Daoy (cell line): ENCODE measurements around the gene RCAN3. TPM values are rescaled to one million over a fixed set of nuclear protein-coding genes. Genes with fewer than 3 reads are reported as not detected.

Source experiments
- DNase-seq: peaks from one replicate; pipeline ENCODE4 v3.0.0-alpha.2; 2015; ENCODE audit warnings: low read depth
- total RNA-seq: library from RNA; depleted of rRNA; stranded (reverse); fragments of >200 nt; shearing (Covaris generic); gene quantifications from 2 replicates; pipeline ENCODE4 v1.2.3, GENCODE V29; 2014; rRNA removed

The RCAN3 gene
- total RNA-seq: 10.5 and 11.3 TPM in 2 replicates

DNA sequence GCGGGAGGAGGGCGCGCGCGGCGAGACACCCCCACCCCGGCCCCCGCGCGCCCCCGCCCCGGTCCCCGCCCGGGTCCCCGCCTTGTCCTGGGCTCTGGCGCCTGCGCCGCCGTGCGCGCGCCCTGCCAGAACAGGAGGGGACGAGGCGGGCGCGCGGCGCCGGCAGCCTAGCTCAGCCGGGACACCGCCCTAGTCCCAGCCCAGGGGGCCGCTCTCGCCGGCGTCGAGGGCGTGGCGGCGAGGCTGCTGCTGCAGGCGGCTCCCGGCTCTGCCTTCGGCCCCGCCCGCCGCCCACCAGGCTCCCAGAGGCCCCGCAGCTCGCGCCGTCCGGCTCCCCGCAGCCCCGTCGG, at the start of gene RCAN3:
TSS of gene RCAN3 (plus strand) at position 128 of the 350 bp plus-strand sequence. CDS start 11,537 bp downstream, outside the sequence.
- DNase-seq: peak; percentile 97

- DNase-seq: no peak
These were observed 49.6 kb upstream of the RCAN3 start for GRCh38 chr1:24452922-24453485.

DNA sequence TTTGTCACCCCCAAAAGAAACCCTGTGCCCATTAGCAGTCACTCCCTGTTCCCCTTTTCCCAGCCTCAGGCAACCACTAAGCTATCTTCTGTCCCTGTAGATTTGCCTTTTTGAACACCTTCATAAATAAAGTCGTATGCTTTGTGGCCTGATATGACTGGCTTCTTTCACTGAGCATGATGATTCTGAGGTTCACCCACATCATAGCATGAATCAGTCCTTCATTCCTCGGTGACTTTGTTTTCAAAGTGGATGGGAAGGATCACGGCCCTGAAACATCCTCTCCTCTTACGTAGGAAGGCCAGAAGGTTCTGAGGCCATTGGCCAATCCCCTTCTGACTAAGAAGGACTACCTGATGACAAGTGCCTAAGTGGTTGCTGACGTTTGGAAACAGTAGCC, 48.0 kb upstream of the RCAN3 start:
- no peak for DNase-seq

DNA sequence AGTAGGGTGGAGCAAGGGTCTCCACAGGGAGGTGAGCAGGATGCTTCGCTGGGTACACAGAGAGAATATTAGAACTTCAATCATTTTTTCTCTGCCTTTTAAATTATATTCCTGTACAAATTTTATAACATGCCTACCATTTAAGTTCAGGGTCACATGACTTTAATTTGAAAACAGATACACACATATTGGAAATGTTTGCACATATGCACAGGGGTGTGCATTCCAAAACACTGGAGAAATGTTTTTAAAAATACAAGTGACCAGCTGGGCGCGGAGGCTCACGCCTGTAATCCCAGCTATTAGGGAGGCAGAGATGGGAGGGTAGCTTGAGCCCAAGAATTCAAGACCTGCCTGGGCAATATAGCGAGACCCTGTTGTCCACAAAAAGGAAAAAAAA, 47.4 kb upstream of the RCAN3 start:
- no peak for DNase-seq

DNA sequence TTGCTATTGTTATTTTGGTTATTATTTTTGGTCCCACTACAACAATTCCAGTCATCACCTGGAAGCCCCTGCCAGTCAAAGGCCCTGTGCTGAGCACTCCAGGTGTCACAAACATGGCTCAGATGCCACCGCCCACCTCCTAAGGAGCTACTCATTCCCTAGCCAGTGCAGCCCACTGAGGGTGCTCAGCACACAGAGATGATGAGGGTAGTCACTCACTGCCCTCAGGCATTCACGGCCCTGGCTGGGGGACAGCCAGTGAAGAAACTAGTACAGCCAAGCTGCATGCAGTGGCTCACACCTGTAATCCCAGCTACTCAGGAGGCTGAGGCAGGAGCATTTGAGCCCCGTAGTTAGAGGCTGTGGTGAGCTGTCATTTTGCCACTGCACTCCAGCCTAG, 44.8 kb upstream of the RCAN3 start:
- DNase-seq: no peak

DNA sequence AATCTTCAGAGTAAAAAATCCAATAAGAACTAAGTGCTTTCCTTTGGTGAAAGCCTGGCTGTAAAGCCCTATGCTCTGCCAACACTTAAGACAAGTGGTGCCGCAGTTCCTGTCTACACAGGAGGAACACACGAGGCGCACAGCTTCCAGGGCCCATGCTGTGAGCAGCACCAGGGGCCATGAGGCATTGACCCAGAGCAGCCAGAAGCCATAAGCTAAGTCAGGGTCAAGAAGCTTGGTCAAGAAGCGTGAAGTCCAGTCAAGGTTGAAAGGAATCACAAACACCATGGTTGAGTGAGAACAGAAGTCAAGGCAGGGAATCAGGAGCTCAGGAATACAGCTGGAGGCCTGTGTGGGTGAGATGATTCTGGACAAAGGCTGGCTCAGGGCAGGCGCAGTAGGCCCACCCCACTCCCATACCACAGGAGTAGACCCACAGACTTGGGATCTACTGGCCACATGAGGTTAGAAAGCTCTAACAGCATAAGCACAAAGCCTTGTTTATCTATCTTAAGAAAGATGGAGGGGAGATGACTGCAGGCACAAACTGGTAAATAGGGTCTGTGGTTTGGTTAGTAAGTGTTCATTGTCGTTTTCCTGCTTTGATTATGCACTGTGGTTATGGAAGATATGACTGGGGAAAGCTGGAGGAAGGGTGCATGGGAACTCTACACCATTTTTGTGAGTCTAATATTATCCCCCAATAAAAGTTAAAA, 42.9 kb upstream of the RCAN3 start:
- no peak for DNase-seq

DNA sequence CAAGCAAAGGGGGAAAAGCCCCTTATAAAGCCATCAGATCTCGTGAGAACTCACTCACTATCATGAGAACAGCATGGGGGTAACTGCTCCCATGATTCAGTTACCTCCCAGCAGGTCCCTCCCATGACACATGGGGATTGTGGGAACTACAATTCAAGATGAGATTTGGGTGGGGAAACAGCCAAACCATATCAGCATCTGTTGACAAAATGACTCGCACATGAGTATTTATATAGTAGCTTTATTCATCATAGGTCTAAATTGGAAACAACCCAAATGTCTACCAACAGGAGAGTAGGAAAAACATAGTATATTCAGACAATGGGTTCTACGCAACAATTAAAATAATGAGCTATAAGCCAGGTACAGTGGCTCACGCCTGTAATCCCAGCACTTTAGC, 40.5 kb upstream of the RCAN3 start:
- DNase-seq: peak; percentile 14

DNA sequence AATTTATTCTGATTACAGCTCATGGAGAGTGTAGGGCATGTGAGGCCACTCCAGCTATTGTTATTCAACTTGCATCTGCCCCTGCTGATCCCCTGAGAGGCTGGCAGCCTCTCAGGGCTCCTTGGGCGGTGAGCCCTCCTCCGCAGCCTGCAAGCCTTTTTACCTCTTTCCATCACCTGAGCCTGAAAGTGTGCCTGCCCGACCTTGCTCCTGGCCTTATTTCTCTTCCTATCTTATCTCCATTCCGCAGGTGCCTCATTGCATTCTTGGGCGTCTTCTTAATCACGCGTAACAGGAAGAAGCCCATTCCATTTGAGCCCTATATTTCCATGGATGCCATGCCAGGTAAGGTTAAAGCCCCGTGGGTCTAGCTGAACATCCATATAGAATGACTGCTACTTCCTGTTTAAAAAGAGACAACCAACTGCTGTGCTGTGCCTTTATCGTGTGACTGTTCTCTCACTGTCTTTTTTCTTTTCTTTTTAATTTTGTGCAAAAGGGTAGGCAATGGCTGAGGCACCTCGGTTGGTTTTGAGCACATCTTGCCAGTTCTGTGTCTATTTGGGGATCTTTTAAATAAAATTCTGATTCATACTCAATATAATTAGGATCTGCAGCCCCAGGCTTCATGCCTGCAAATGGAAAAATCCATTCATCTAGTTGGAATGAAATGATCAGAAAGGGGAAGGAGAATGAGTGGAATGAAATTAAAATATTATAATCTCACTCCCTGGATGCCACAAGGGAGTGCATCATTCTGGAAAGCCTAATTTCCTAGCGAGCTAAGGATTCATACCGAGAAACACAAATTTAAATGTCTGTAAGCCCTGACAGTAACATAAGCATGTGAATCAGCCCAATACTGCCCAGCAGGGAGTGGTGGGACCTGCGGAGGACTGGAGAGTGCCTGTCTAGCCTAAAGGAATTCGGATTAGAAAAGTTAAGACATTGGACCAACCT, 38.6 kb upstream of the RCAN3 start:
- DNase-seq: no peak

DNA sequence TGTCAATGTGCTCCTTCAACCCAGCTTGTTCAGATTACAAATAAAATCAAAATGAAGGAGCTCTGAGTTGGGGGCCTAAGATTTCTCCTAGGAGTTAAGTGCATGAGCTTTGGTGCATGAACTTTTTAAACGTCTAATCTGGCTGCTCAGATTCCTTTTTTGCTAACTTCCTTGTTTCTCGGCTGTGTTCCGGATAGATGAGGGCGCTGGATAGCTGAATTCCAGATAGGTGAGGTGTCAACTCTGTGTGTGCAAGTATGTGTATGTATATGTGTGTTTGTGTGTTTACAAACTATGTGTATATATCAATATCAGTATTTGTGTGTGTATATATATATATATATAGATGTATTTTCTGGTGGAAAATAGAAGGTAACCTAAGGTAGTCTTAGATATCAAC, 37.5 kb upstream of the RCAN3 start:
- no peak for DNase-seq

- DNase-seq: no peak
These were observed 37.0 kb upstream of the RCAN3 start for GRCh38 chr1:24465638-24466037.

DNA sequence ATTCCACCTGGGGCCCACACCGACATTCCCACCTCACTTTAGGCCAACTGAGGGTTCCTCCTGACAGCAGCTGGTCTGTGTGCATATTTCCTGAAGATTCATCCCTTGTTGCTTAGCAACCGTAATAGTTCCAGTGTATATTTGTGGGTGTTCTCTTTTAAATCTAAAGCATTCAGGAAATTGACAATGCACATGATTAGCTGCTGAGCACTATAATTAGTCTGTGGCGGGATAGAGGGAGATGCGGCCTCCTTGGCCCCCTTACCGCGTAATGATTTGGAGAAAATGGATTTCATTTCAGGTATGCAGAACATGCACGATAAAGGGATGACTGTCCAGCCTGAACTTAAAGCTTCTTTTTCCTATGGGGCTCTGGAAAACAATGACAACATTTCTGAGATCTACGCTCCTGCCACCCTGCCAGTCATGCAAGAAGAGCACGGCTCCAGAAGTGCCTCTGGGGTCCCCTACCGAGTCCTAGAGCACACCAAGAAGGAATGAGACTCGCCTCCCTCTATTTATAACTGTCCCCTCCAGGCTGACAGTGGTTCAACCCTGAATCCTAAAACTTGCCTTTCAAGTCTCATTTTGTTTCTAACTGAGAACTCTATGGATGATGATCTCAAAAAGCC, 33.8 kb upstream of the RCAN3 start:
- no peak for DNase-seq

GRCh38 chr1:24470592-24470991, 32.0 kb upstream of the RCAN3 start:
- DNase-seq: no peak

GRCh38 chr1:24472527-24473251, 29.9 kb upstream of the RCAN3 start:
- no peak for DNase-seq

- no peak for DNase-seq
These were observed 28.4 kb upstream of the RCAN3 start for GRCh38 chr1:24474193-24474592.

- DNase-seq: no peak
These were observed 26.9 kb upstream of the RCAN3 start for GRCh38 chr1:24475700-24476099.

DNA sequence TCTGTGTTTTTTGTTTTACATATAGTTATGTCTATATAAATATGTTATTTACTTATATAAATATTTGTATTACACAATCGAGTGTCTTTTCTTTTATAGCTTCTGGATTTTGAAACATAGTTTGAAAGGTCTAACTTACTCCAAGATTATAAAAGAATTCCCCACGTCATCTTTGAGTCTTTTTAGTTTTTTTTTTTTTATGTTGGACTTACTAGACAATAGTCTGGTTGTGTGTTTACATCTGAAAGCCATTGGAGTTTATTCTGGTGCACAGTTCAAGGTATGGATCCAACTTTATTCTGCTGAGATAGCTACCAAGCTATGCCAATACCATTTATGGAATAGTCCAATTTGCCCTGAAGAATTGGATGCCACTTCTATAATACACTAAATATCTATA, 26.1 kb upstream of the RCAN3 start:
- DNase-seq: no peak

DNA sequence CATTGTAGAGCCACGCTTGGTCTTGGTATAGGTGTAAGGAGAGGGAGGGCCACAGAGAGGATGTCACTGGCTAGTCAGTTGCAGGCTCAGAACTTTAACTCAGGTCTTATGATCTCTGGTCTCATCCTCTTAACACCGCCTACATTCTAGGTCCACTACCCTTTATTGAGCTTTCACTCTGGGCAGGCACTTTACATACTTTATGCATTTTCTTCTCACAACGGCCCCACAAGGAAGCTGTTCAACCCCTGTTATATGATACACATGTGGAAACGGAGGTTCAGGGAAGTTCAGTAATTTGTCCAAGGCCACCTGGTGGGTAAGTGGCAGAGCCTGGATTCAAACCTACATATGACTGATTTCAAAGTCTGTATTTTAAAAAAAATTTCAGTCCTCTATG, 25.3 kb upstream of the RCAN3 start:
- no peak for DNase-seq

- DNase-seq: no peak
These were observed 21.5 kb upstream of the RCAN3 start for GRCh38 chr1:24481101-24481500.

DNA sequence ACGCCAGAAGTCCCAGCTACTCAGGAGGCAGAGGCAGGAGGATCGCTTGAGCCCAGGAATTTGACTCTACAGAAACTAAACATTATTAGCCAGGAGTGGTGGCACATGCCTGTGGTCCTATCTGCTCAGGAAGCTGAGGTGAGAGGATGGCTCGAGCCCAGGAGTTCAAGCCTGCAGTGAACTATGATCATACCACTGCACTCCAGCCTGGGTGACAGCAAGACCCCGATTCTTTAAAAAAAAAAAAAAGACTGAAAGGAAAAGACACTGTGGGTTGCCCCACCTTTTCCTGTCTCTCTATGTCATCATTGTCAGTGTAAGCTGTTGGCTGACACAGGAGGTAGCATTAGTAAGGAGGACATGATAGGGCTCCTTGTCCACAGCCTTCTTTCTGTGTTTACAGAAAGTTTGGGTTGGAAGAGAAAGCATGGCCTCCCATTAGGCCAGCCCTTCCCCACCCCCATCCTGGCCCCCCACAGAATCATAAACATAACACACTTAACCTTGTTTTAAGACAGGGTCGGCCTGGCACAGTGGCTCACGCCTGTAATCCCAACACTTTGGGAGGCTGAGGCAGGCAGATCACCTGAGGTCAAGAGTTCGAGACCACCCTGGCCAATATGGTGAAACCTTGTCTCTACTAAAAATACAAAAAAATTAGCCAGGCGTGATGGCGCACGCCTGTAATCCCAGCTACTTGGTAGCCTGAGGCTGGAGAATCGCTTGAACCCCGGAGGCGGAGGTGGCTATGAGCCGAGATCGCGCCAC, 20.6 kb upstream of the RCAN3 start:
- DNase-seq: no peak

DNA sequence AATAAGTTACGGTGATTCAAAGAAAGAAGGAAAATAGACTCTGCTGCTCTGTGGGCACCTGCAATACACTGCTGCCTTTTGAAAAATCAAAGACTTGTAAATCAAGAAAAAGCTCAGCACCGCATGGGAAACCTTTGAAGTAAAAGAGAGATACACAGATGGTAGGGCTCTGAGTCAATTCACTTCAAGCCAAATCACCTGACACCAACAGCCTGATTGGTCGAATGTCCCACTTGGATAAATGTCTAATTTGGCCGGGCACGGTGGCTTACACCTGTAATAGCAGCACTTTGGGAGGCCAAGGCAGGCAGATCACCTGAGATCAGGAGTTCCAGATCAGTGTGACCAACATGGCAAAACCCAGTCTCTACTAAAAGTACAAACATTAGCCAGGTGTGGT, 19.2 kb upstream of the RCAN3 start:
- no peak for DNase-seq

- no peak for DNase-seq
These were observed 18.4 kb upstream of the RCAN3 start for GRCh38 chr1:24484199-24484598.
